Fibroblast of the aortic adventitia (primary cell): Measurements from ENCODE around the gene SYTL3. TPM values are rescaled to one million over a fixed set of nuclear protein-coding genes. Genes with fewer than 3 reads are reported as not detected.

ENCODE experiments used
- DNase-seq: peaks from one replicate; pipeline ENCODE4 v3.0.0-alpha.2; 2010; ENCODE audit warnings: low read depth
- H3K4me3 ChIP-seq: 2 replicates; pipeline ENCODE4 v1.5.1; 2011; ENCODE audit warnings: low read depth, mild to moderate bottlenecking, control low read depth, low read length, moderate library complexity
- CTCF ChIP-seq: IDR thresholded peaks from 2 replicates; pipeline ENCODE4 v1.5.1; 2011; ENCODE audit warnings: mild to moderate bottlenecking, low read length, control low read depth, inconsistent platforms; ENCODE audit not compliant: insufficient read depth
- total RNA-seq: library from RNA; depleted of rRNA; stranded (reverse); fragments of >200 nt; gene quantifications from 2 replicates; pipeline ENCODE4 v1.2.3, GENCODE V29; 2012; ENCODE audit warnings: low replicate concordance

SYTL3 gene
- total RNA-seq, 1 donor, result 1.9 TPM

GRCh38 chr6:158751921-158752320 is 102.1 kb downstream of the SYTL3 start:
- no peak for TF ChIP-seq CTCF
- no peak overlapping the region for H3K4me3 ChIP-seq
- no peak for DNase-seq

- H3K4me3 ChIP-seq, result no peak overlapping the region
- TF ChIP-seq CTCF, result peak; percentile 7
- peak; percentile 23 for DNase-seq
These were observed 102.8 kb downstream of the SYTL3 start for GRCh38 chr6:158752613-158753012.

GRCh38 chr6:158753811-158754210 is 104.0 kb downstream of the SYTL3 start:
- H3K4me3 ChIP-seq, result no peak overlapping the region
- DNase-seq, result no peak
- no peak for TF ChIP-seq CTCF

GRCh38 chr6:158754738-158755137 is 104.9 kb downstream of the SYTL3 start:
- no peak for DNase-seq
- TF ChIP-seq CTCF, result no peak
- no peak overlapping the region for H3K4me3 ChIP-seq

GRCh38 chr6:158755636-158756035 is 105.8 kb downstream of the SYTL3 start:
- H3K4me3 ChIP-seq, result no peak overlapping the region
- TF ChIP-seq CTCF, result no peak
- no peak for DNase-seq

GRCh38 chr6:158756126-158756525 is 106.3 kb downstream of the SYTL3 start:
- TF ChIP-seq CTCF, result no peak
- no peak overlapping the region for H3K4me3 ChIP-seq
- DNase-seq, result no peak

GRCh38 chr6:158756977-158757752 is 107.3 kb downstream of the SYTL3 start:
- TF ChIP-seq CTCF, result no peak
- H3K4me3 ChIP-seq, result no peak overlapping the region
- no peak for DNase-seq
